Esophagus squamous epithelium (tissue), 5 donors: ENCODE results near the gene ACTBL2. TPM values are rescaled to one million over a fixed set of nuclear protein-coding genes. Genes with fewer than 3 reads are reported as not detected.
"Not testable (repeated sequence)": the region's sequence is repeated elsewhere in the genome, so short reads cannot be mapped to it uniquely, and the experiment has no call there.

Experiments used
- DNase-seq: peaks from one replicate; lab custom pipeline; 2025; lab: John Stamatoyannopoulos, UW
- H3K27ac ChIP-seq, 4 donors: fragments of 200-600 bp; sonication (generic); one replicate each; pipeline ENCODE4 v1.5.1; 2016 to 2019; ENCODE audit warnings: mild to moderate bottlenecking in 1 of 4
- H3K27me3 ChIP-seq, 4 donors: fragments of 200-600 bp; sonication (generic); 1 replicate in 3 of 4; 2 replicates in 1 of 4; pipeline versions ENCODE4 v1.5.1 to v1.6.0; 2017 to 2021; ENCODE audit warnings: antibody characterized with exemption in 1 of 4
- H3K36me3 ChIP-seq, 3 donors: fragments of 200-600 bp; sonication (generic); one replicate each; pipeline ENCODE4 v1.5.1; 2016 to 2019
- H3K4me1 ChIP-seq, 3 donors: fragments of 200-600 bp; sonication (generic); one replicate each; pipeline ENCODE4 v1.5.1; 2017 to 2019
- H3K4me3 ChIP-seq, 4 donors: fragments of 200-600 bp; sonication (generic); 1 replicate in 3 of 4; 2 replicates in 1 of 4; pipeline ENCODE4 v1.5.1; 2016 to 2019; ENCODE audit warnings: mild to moderate bottlenecking in 2 of 4, moderate library complexity in 1 of 4
- H3K9me3 ChIP-seq, 3 donors: fragments of 200-600 bp; sonication (generic); one replicate each; pipeline ENCODE4 v1.5.1; 2016 to 2019
- POLR2A ChIP-seq, 4 donors: fragments of 450-650 bp; IDR thresholded peaks; one replicate each; pipeline ENCODE4 v1.6.1; 2017; ENCODE audit warnings: antibody characterized with exemption in 4 of 4, mild to moderate bottlenecking in 4 of 4, moderate library complexity in 3 of 4
- WGBS, 2 donors: methylation state at CpG; one replicate each; pipeline ENCODE4 v1.1.5; 2018; 5-methylcytosine and 5-hydroxymethylcytosine counted together
- intact Hi-C: fragments of 100-400 bp; cut with DNase I; formaldehyde crosslinking; loops from one replicate; pipeline ENCODE4 v1.15.0; 2022
- total RNA-seq, 4 donors: library from RNA; depleted of rRNA; stranded (reverse); fragments of >200 nt; gene quantifications; one replicate each; pipeline ENCODE4 v1.1.0, GENCODE V29; 2016
- TF ChIP-seq, protein P1 (sequence below), 6 experiments: fragments of 450-650 bp in 4 of 6; fragments of 200-600 bp in 2 of 6; sonication (generic) in 2 of 6; IDR thresholded peaks; one replicate each; pipeline ENCODE4 v1.5.1; 2016 to 2019; ENCODE audit warnings: antibody characterized with exemption in 6 of 6, mild to moderate bottlenecking in 4 of 6, moderate library complexity in 4 of 6
- donor health status: DM: yes; HTN: yes; CAD: no.

Gene ACTBL2
- not detected for total RNA-seq

DNA sequence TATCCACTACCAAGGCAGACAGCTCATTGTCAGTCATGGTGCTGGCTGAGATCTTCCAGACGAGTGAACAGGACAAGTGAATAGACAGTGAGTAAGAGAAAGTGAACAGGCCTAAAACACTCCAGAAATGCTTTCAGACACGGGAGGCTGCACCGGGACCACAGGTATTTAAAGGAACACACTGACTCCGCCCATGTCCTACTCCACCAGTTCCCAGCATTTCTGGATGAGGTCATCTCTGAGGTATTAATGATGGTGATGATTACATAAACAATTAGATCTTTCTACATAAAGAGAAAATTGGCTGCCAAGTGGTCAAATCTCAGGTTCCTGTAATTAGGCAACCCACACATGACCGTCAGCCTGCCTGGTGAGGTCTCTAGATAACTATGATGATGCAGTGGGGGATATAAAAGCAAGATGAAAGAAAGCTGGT lies at the start of gene ACTBL2:
Gene ACTBL2 (minus strand): TSS at position 141 of the 436 bp plus-strand sequence. CDS start 104 bp downstream, at position 37.
- Histone ChIP-seq H3K4me3 (no peak within 1 kb of the TSS), H3K4me1 (no peaks in the 10 kb centered on the region), H3K27ac (no peak within 1 kb of the TSS), H3K36me3 (no peaks in the 10 kb centered on the region), H3K27me3 (no peaks in the 10 kb centered on the region), H3K9me3 (no peaks in the 10 kb centered on the region)
- intact Hi-C loops, result no loop called here
- WGBS, 2 donors, result 58 to 72% methylated on average over 4 of the region's 5 CpGs
- DNase-seq, result no peak
- TF ChIP-seq, protein P1, sequence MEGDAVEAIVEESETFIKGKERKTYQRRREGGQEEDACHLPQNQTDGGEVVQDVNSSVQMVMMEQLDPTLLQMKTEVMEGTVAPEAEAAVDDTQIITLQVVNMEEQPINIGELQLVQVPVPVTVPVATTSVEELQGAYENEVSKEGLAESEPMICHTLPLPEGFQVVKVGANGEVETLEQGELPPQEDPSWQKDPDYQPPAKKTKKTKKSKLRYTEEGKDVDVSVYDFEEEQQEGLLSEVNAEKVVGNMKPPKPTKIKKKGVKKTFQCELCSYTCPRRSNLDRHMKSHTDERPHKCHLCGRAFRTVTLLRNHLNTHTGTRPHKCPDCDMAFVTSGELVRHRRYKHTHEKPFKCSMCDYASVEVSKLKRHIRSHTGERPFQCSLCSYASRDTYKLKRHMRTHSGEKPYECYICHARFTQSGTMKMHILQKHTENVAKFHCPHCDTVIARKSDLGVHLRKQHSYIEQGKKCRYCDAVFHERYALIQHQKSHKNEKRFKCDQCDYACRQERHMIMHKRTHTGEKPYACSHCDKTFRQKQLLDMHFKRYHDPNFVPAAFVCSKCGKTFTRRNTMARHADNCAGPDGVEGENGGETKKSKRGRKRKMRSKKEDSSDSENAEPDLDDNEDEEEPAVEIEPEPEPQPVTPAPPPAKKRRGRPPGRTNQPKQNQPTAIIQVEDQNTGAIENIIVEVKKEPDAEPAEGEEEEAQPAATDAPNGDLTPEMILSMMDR (IDR thresholded peaks at IDR 0.05), result no peak
- no peak for TF ChIP-seq POLR2A (IDR thresholded peaks at IDR 0.05)

- intact Hi-C loops, result no loop called here
- H3K4me3 ChIP-seq, result no peak overlapping the region
- WGBS, 2 donors, result 95% methylated on average over 1 of the region's 1 CpG
- no peak for DNase-seq
- no peaks in the 10 kb centered on the region for H3K36me3 ChIP-seq
- no peaks in the 10 kb centered on the region for H3K27me3 ChIP-seq
- H3K27ac ChIP-seq, result no peak overlapping the region
- TF ChIP-seq, protein P1 (IDR thresholded peaks at IDR 0.05), result no peak
- no peak for TF ChIP-seq POLR2A (IDR thresholded peaks at IDR 0.05)
- no peaks in the 10 kb centered on the region for H3K4me1 ChIP-seq
- no peaks in the 10 kb centered on the region for H3K9me3 ChIP-seq
Measured at GRCh38 chr5:57531333-57531732, 48.7 kb upstream of the ACTBL2 start.

GRCh38 chr5:57529864-57530263 lies 47.3 kb upstream of the ACTBL2 start:
- Histone ChIP-seq H3K27ac (no peak overlapping the region), H3K4me1 (no peaks in the 10 kb centered on the region), H3K4me3 (no peak overlapping the region), H3K36me3 (no peaks in the 10 kb centered on the region), H3K27me3 (no peaks in the 10 kb centered on the region), H3K9me3 (no peaks in the 10 kb centered on the region)
- WGBS, 2 donors, result 47 to 77% methylated on average over 3 to 4 of the region's 4 CpGs
- DNase-seq, result no peak
- TF ChIP-seq, protein P1 (IDR thresholded peaks at IDR 0.05), result no peak
- TF ChIP-seq POLR2A (IDR thresholded peaks at IDR 0.05), result no peak
- intact Hi-C loops, result no loop called here

DNA sequence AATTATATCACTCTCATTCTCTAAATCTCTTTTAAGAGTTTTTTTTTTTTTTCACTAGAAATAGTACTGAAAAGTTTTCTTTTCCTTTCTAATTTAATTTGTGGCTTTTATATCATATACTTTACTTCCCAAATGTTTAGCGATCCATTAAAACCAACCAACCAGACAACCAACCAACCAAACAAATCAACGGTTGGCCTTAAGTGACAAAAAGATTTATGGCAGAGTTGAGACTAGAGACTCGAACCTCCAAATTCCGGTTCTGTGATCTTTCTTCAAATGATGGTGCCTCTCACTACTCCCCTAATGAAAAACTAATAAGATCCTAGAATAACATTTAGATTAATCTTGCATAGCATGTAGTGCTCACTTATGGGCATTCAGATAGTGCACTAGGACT lies 45.3 kb upstream of the ACTBL2 start:
- WGBS, 2 donors, result 83 to 85% methylated on average over 4 of the region's 4 CpGs

GRCh38 chr5:57524348-57525060 lies 41.9 kb upstream of the ACTBL2 start:
- Histone ChIP-seq H3K36me3 (no peaks in the 10 kb centered on the region), H3K9me3 (no peaks in the 10 kb centered on the region), H3K27me3 (no peaks in the 10 kb centered on the region), H3K4me3 (no peak overlapping the region), H3K4me1 (no peaks in the 10 kb centered on the region), H3K27ac (no peak overlapping the region)
- no peak for DNase-seq
- intact Hi-C loops, result no loop called here
- TF ChIP-seq POLR2A (IDR thresholded peaks at IDR 0.05), result no peak
- TF ChIP-seq, protein P1 (IDR thresholded peaks at IDR 0.05), result no peak
- 48 to 63% methylated on average over 6 of the region's 6 CpGs for WGBS, 2 donors

More for the DNA sequence above, 45.3 kb upstream of the ACTBL2 start:
- DNase-seq, result no peak
- Histone ChIP-seq H3K36me3 (no peaks in the 10 kb centered on the region), H3K9me3 (no peaks in the 10 kb centered on the region), H3K27ac (no peak overlapping the region), H3K4me3 (no peak overlapping the region), H3K27me3 (no peaks in the 10 kb centered on the region), H3K4me1 (no peaks in the 10 kb centered on the region)
- no peak for TF ChIP-seq POLR2A (IDR thresholded peaks at IDR 0.05)
- TF ChIP-seq, protein P1 (IDR thresholded peaks at IDR 0.05), result no peak
- intact Hi-C loops, result no loop called here

- H3K4me1 ChIP-seq, H3K27me3 ChIP-seq, H3K27ac ChIP-seq, DNase-seq, H3K9me3 ChIP-seq, H3K36me3 ChIP-seq, H3K4me3 ChIP-seq, intact Hi-C loops: not testable (repeated sequence)
- WGBS, 2 donors, result 86 to 97% methylated on average over 4 of the region's 4 CpGs
Measured at GRCh38 chr5:57522477-57522876, 39.9 kb upstream of the ACTBL2 start.

DNA sequence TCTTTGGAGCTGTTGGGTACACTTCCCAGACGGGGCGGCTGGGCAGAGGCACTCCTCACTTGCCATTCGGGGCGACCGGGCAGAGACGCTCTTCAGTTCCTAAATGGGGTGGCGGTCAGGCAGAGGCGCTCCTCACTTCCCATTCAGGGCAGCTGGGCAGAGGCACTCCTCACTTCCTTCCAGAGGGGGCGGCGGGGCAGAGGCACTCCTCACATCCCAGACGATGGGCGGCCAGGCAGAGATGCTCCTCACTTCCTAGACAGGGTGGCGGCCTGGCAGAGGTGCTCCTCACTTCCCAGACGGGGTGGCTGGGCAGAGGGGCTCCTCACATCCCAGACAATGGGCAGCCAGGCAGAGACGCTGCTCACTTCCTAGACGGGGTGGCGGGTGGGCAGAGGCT lies 35.8 kb upstream of the ACTBL2 start:
- H3K4me1 ChIP-seq, intact Hi-C loops, H3K4me3 ChIP-seq, H3K27me3 ChIP-seq, H3K27ac ChIP-seq, H3K9me3 ChIP-seq, DNase-seq, H3K36me3 ChIP-seq: not testable (repeated sequence)
- 100% methylated on average over 4 of the region's 17 CpGs; no CpG with 5 or more reads in 1 of the 2 donors for WGBS, 2 donors
